ENCODE data around the gene UBA3. TPM values are rescaled to one million over a fixed set of nuclear protein-coding genes. Genes with fewer than 3 reads are reported as not detected.

Gene UBA3
- total RNA-seq, 1 donor = 77.1 TPM

DNA sequence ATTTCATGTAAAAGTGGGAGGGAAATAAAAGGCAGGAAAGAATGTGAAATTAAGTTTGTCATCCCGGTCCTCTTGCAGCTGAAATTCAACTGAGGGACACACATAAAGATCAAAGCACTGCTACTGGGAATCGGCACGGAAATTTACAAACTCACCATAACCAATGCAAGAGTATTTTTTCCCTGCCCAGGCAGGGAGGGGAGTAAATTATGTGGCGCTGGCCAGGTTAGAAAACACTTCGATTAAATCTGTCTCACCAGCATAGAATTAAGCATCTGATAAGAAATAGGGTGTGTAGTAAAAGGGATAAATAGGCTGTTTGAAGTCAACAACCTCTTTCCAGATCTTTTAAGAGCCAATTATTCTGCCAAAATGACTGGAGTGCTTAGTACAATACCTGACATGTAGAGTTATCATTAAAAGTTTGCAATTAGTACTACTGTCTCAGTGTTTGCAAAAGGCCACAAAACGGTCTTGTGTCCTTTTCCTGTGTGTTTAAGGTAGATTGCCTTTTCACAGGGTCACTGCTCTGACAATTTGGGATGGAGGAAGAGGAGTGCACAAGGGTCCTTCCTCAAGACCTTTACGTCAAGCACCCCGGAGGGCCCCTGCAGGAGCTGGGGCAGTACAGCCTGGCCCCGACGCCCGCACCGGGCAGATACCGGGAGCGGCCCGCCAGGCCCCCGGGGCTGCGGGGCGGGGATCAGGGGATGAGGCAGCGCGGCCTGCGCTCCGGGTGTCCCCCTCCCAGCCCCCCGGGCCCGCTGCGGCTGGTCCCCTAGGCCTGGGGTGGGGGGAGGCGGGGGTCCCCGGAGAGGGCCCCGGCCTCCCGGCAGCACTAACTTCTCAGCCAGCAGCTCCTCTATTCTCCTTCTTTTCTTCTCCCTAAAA is 651 bp downstream of the UBA3 start:
- Histone ChIP-seq H3K9me3 (ENCODE audit: low read depth, low read length) (no peaks in the 10 kb centered on the region), H3K79me2 (ENCODE audit: insufficient read depth, low read length) (peaks cover 49% of the 10 kb centered on the region), H3K27me3 (ENCODE audit: insufficient read depth, low read length) (no peaks in the 10 kb centered on the region), H2AFZ (ENCODE audit: low read length) (peak overlapping the region; percentile 61), H3K4me1 (ENCODE audit: insufficient read depth, low read length) (peaks cover 48% of the 10 kb centered on the region), H3K4me2 (ENCODE audit: insufficient read depth, low read length) (peak overlapping the region; percentile 99), H3K36me3 (ENCODE audit: insufficient read depth, low read length) (peaks cover 7% of the 10 kb centered on the region), H3K4me3 (ENCODE audit: insufficient read depth, low read length) (peak overlapping the region; percentile 88), H4K20me1 (ENCODE audit: insufficient read depth, low read length) (peaks cover 3% of the 10 kb centered on the region), H3K27ac (ENCODE audit: low read depth, low read length) (peak overlapping the region; percentile 56)
- TF ChIP-seq, protein P1, sequence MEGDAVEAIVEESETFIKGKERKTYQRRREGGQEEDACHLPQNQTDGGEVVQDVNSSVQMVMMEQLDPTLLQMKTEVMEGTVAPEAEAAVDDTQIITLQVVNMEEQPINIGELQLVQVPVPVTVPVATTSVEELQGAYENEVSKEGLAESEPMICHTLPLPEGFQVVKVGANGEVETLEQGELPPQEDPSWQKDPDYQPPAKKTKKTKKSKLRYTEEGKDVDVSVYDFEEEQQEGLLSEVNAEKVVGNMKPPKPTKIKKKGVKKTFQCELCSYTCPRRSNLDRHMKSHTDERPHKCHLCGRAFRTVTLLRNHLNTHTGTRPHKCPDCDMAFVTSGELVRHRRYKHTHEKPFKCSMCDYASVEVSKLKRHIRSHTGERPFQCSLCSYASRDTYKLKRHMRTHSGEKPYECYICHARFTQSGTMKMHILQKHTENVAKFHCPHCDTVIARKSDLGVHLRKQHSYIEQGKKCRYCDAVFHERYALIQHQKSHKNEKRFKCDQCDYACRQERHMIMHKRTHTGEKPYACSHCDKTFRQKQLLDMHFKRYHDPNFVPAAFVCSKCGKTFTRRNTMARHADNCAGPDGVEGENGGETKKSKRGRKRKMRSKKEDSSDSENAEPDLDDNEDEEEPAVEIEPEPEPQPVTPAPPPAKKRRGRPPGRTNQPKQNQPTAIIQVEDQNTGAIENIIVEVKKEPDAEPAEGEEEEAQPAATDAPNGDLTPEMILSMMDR (IDR thresholded peaks at IDR 0.05; ENCODE audit: extremely low read depth, low read depth, low read length) = no peak
- DNase-seq (ENCODE audit: insufficient read length, low spot score, missing footprints) = peak; percentile 62

DNA sequence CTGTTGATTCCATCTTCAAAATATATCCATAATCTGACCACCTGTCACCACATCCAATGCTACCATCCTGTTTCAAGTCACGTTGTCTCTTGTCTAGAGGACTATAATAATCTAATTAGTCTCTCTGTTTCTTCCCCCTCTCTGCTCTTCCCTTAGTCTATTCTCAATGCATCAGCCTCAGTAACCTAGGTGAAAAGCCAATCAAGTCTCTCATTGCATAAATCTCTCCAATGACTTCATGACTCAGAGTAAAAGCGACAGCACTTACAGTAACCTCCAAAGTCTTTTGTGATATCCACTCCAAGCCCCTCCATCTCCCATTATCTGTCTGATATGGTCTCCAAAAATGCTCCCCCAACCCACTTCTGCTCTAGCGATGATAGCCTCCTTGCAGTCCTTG is 7.2 kb downstream of the UBA3 start:
- Histone ChIP-seq H4K20me1 (ENCODE audit: insufficient read depth, low read length) (no peaks in the 10 kb centered on the region), H3K36me3 (ENCODE audit: insufficient read depth, low read length) (peaks cover 32% of the 10 kb centered on the region), H3K4me3 (ENCODE audit: insufficient read depth, low read length) (no peak overlapping the region), H3K4me1 (ENCODE audit: insufficient read depth, low read length) (no peaks in the 10 kb centered on the region), H3K9me3 (ENCODE audit: low read depth, low read length) (no peaks in the 10 kb centered on the region), H3K27me3 (ENCODE audit: insufficient read depth, low read length) (no peaks in the 10 kb centered on the region), H3K27ac (ENCODE audit: low read depth, low read length) (no peak overlapping the region), H3K4me2 (ENCODE audit: insufficient read depth, low read length) (no peak overlapping the region), H3K79me2 (ENCODE audit: insufficient read depth, low read length) (peaks cover 56% of the 10 kb centered on the region), H2AFZ (ENCODE audit: low read length) (no peak overlapping the region)
- DNase-seq (ENCODE audit: insufficient read length, low spot score, missing footprints) = no peak
- TF ChIP-seq, protein P1 (IDR thresholded peaks at IDR 0.05; ENCODE audit: extremely low read depth, low read depth, low read length) = no peak

DNA sequence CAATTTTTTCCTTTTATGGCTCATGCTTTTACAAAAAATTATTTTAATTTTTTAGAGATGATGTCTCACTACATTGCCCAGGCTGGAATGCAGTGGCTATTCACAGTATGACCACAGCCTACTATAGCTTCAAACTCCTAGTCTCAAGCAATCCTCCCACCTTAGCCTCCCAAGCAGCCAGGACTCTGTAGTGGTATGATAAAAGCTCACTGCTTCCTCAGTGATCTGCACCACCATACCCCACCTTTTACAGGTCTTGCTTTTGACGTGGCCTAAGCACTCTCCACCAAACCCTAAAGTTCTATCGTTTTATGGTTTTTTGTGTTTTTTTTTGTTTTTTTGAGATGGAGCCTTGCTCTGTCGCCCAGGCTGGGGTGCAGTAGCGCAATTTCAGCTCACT is 14.0 kb downstream of the UBA3 start:
- Histone ChIP-seq H3K9me3 (ENCODE audit: low read depth, low read length) (no peaks in the 10 kb centered on the region), H4K20me1 (ENCODE audit: insufficient read depth, low read length) (no peaks in the 10 kb centered on the region), H3K27ac (ENCODE audit: low read depth, low read length) (no peak overlapping the region), H3K4me1 (ENCODE audit: insufficient read depth, low read length) (no peaks in the 10 kb centered on the region), H3K4me3 (ENCODE audit: insufficient read depth, low read length) (no peak overlapping the region), H3K27me3 (ENCODE audit: insufficient read depth, low read length) (no peaks in the 10 kb centered on the region), H3K79me2 (ENCODE audit: insufficient read depth, low read length) (peaks cover 10% of the 10 kb centered on the region), H2AFZ (ENCODE audit: low read length) (no peak overlapping the region), H3K4me2 (ENCODE audit: insufficient read depth, low read length) (no peak overlapping the region), H3K36me3 (ENCODE audit: insufficient read depth, low read length) (peaks cover 45% of the 10 kb centered on the region)
- TF ChIP-seq, protein P1 (IDR thresholded peaks at IDR 0.05; ENCODE audit: extremely low read depth, low read depth, low read length) = no peak
- DNase-seq (ENCODE audit: insufficient read length, low spot score, missing footprints) = no peak

DNA sequence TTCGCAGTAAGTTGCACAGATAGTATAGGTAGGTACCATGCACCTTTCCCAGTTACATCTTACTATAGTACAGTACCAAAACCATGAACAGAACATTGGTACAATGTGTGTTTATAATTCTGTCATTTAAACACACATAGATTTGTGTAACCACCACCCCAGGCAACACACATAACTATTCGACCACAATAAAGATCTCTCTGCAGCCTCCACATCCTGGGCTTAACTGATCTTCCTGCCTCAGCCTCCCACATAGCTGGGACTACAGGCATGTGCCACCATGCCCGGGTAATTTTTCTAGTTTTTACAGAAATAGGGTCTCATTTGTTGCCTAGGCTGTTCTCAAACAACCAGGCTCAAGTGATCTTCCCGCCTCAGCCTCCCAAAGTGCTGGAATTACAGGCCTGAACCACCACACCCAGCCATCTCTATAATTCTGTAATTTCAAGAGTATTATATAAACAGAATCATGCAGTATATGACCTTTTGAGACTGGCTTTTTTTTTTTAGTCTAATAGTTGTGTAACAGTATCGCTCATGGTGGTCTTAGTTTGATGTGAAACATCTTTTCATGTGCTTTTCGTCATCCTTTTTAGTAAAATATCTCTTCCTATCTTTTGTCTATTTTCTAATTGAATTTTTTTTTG is 14.7 kb downstream of the UBA3 start:
- no peaks in the 10 kb centered on the region for H3K27me3 ChIP-seq (ENCODE audit: insufficient read depth, low read length)
- peaks cover 46% of the 10 kb centered on the region for H3K36me3 ChIP-seq (ENCODE audit: insufficient read depth, low read length)
- H3K4me2 ChIP-seq (ENCODE audit: insufficient read depth, low read length) = no peak overlapping the region
- H3K27ac ChIP-seq (ENCODE audit: low read depth, low read length) = no peak overlapping the region
- H3K4me3 ChIP-seq (ENCODE audit: insufficient read depth, low read length) = no peak overlapping the region
- H4K20me1 ChIP-seq (ENCODE audit: insufficient read depth, low read length) = no peaks in the 10 kb centered on the region
- DNase-seq (ENCODE audit: insufficient read length, low spot score, missing footprints) = no peak
- H3K79me2 ChIP-seq (ENCODE audit: insufficient read depth, low read length) = peaks cover 4% of the 10 kb centered on the region
- no peaks in the 10 kb centered on the region for H3K9me3 ChIP-seq (ENCODE audit: low read depth, low read length)
- no peaks in the 10 kb centered on the region for H3K4me1 ChIP-seq (ENCODE audit: insufficient read depth, low read length)
- H2AFZ ChIP-seq (ENCODE audit: low read length) = no peak overlapping the region
- TF ChIP-seq, protein P1 (IDR thresholded peaks at IDR 0.05; ENCODE audit: extremely low read depth, low read depth, low read length) = no peak
